GM12878 (cell line): Measurements from ENCODE around the gene COL6A6.

Source experiments
- EZH2 ChIP-seq: IDR thresholded peaks from 2 replicates; pipeline ENCODE4 v1.6.1; 2012; ENCODE audit warnings: low read depth, mild to moderate bottlenecking, control low read depth, inconsistent platforms, low read length, borderline replicate concordance; ENCODE audit not compliant: control insufficient read depth
- POLR2AphosphoS5 ChIP-seq: IDR thresholded peaks from 2 replicates; pipeline ENCODE4 v1.6.1; 2011; ENCODE audit warnings: mild to moderate bottlenecking, low read length, inconsistent platforms
- TARDBP ChIP-seq: IDR thresholded peaks from 2 replicates; pipeline ENCODE4 v1.6.1; 2016; ENCODE audit warnings: borderline replicate concordance

GRCh38 chr3:130491431-130491830 lies 25.5 kb upstream of the COL6A6 start:
- TF ChIP-seq TARDBP (no peak), POLR2AphosphoS5 (no peak), EZH2 (no peak)
